ENCODE data around the gene SUSD4.
A peak's percentile ranks its signal among the peaks of the same experiment; 100 is the strongest.

Gene SUSD4

GRCh38 chr1:223248770-223249140 is 115.2 kb downstream of the SUSD4 start:
- DNase-seq = no peak

- no peak for DNase-seq
These were observed 115.8 kb downstream of the SUSD4 start for GRCh38 chr1:223248001-223248769.

GRCh38 chr1:223246476-223247112 is 117.4 kb downstream of the SUSD4 start:
- no peak for DNase-seq

GRCh38 chr1:223245983-223246382 is 118.0 kb downstream of the SUSD4 start:
- no peak for DNase-seq

- DNase-seq = no peak
These were observed 118.6 kb downstream of the SUSD4 start for GRCh38 chr1:223245411-223245810.

- DNase-seq = peak; percentile 26
These were observed 119.4 kb downstream of the SUSD4 start for GRCh38 chr1:223244366-223245103.

GRCh38 chr1:223243441-223244050 is 120.4 kb downstream of the SUSD4 start:
- DNase-seq = no peak

- DNase-seq = no peak
These were observed 121.0 kb downstream of the SUSD4 start for GRCh38 chr1:223242971-223243370.

GRCh38 chr1:223242382-223242955 is 121.5 kb downstream of the SUSD4 start:
- DNase-seq = peak; percentile 44

- no peak for DNase-seq
These were observed 123.9 kb downstream of the SUSD4 start for GRCh38 chr1:223240122-223240521.

GRCh38 chr1:223235091-223235490 is 128.9 kb downstream of the SUSD4 start:
- DNase-seq = no peak

- no peak for DNase-seq
These were observed 129.4 kb downstream of the SUSD4 start for GRCh38 chr1:223234534-223234933.

- no peak for DNase-seq
These were observed 129.8 kb downstream of the SUSD4 start for GRCh38 chr1:223234170-223234514.

GRCh38 chr1:223233410-223234169 is 130.4 kb downstream of the SUSD4 start:
- peak; percentile 77 for DNase-seq

GRCh38 chr1:223233019-223233409 is 131.0 kb downstream of the SUSD4 start:
- no peak for DNase-seq

GRCh38 chr1:223231581-223231980 is 132.4 kb downstream of the SUSD4 start:
- DNase-seq = no peak

GRCh38 chr1:223231011-223231572 is 132.9 kb downstream of the SUSD4 start:
- DNase-seq = no peak

GRCh38 chr1:223230161-223230881 is 133.7 kb downstream of the SUSD4 start:
- DNase-seq = peak; percentile 92

- DNase-seq = no peak
These were observed 134.2 kb downstream of the SUSD4 start for GRCh38 chr1:223229756-223230155.

- DNase-seq = no peak
These were observed 134.9 kb downstream of the SUSD4 start for GRCh38 chr1:223228931-223229528.

- no peak for DNase-seq
These were observed 135.8 kb downstream of the SUSD4 start for GRCh38 chr1:223228201-223228600.

Measured in fibroblast of skin of right quadriceps (primary cell).